Endodermal cell (in vitro differentiated cells): ENCODE measurements around the gene HKDC1. TPM values are rescaled to one million over a fixed set of nuclear protein-coding genes. Genes with fewer than 3 reads are reported as not detected.

Experiments used
- DNase-seq: peaks from one replicate; pipeline ENCODE4 v3.0.0-alpha.2; 2017
- H3K27ac ChIP-seq: 2 replicates; pipeline ENCODE4 v1.5.1; 2013; ENCODE audit warnings: mild to moderate bottlenecking, low read depth, low read length, moderate library complexity
- H3K27me3 ChIP-seq: 2 replicates; pipeline ENCODE4 v1.6.1; 2013; ENCODE audit warnings: mild to moderate bottlenecking, low read length, moderate library complexity; ENCODE audit not compliant: insufficient read depth, control insufficient read depth, poor library complexity, severe bottlenecking
- H3K36me3 ChIP-seq: 2 replicates; pipeline ENCODE4 v1.7.0; 2013; ENCODE audit warnings: mild to moderate bottlenecking, low read length, moderate library complexity; ENCODE audit not compliant: control insufficient read depth, insufficient read depth
- H3K4me1 ChIP-seq: one replicate; pipeline ENCODE4 v1.7.0; 2013; ENCODE audit warnings: low read length; ENCODE audit not compliant: control insufficient read depth, insufficient read depth
- H3K4me3 ChIP-seq: 2 replicates; pipeline ENCODE4 v1.5.1; 2013; ENCODE audit warnings: mild to moderate bottlenecking, low read length, moderate library complexity
- H3K9ac ChIP-seq: 2 replicates; pipeline ENCODE4 v1.6.1; 2013; ENCODE audit warnings: mild to moderate bottlenecking, low read length, moderate library complexity; ENCODE audit not compliant: poor library complexity, severe bottlenecking; ENCODE audit errors: extremely low read depth
- H3K9me3 ChIP-seq: 2 replicates; pipeline ENCODE4 v1.6.1; 2013; ENCODE audit warnings: mild to moderate bottlenecking, low read length, moderate library complexity; ENCODE audit not compliant: control insufficient read depth
- H3K27ac Mint-ChIP-seq: 2 replicates; pipeline ENCODE4 v1.8.0; 2020; ENCODE audit warnings: mixed read lengths
- H3K27me3 Mint-ChIP-seq: 2 replicates; pipeline ENCODE4 v1.8.0; 2021; ENCODE audit warnings: mild to moderate bottlenecking, mixed read lengths; ENCODE audit not compliant: insufficient read depth
- H3K36me3 Mint-ChIP-seq: 2 replicates; pipeline ENCODE4 v1.8.0; 2020; ENCODE audit warnings: low read depth, mixed read lengths
- H3K4me1 Mint-ChIP-seq: 2 replicates; pipeline ENCODE4 v1.8.0; 2020; ENCODE audit warnings: mixed read lengths
- H3K4me3 Mint-ChIP-seq: 2 replicates; pipeline ENCODE4 v1.8.0; 2020; ENCODE audit warnings: mild to moderate bottlenecking, moderate library complexity, mixed read lengths
- H3K9me3 Mint-ChIP-seq: 2 replicates; pipeline ENCODE4 v1.8.0; 2020; ENCODE audit warnings: mild to moderate bottlenecking, mixed read lengths
- CTCF ChIP-seq: fragments of 200-600 bp; sonication (generic); conservative IDR thresholded peaks from 2 replicates; pipeline ENCODE4 v1.5.0; 2021; ENCODE audit warnings: antibody characterized with exemption, mild to moderate bottlenecking
- WGBS, 2 experiments: methylation state at CpG; one replicate each; pipeline versions ENCODE4 v1.1.5 to v1.1.7; 2013; ENCODE audit warnings: missing lambda C conversion rate in 2 of 2, mixed read lengths in 1 of 2; ENCODE audit not compliant: insufficient coverage in 1 of 2, insufficient read length in 1 of 2; 5-methylcytosine and 5-hydroxymethylcytosine counted together
- total RNA-seq, 2 donors: library from RNA; stranded (reverse); fragmentation: NEBNext Ultra II Directional in 1 of 2; extraction: Animal tissue kit (Norgen Biotek cat#: 25700) in 1 of 2; gene quantifications; 2 replicates in 1 of 2; 3 replicates in 1 of 2; pipeline ENCODE4 v1.2.1, GENCODE V29; 2021

The HKDC1 gene
- total RNA-seq, 2 donors from 2014 or later, result 0.22 TPM; not detected in 1

DNA sequence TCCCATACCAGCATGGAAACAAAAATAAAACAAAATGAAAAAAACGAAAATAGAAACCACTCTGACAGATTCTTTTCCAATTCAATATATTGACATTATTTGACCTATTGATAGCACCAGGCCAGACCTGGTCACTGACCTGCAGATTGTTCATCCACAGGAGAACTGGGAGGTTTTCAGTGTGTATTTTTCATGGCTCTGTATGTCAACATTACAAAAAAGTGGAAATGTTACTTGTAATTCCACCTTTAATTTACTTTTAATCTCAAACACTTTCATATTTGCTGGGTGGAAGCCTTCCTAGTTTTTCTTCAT, 2.9 kb downstream of the HKDC1 start:
- no peak for TF ChIP-seq CTCF
- Mint-ChIP-seq H3K4me3 (no peak overlapping the region), H3K36me3 (no peaks in the 10 kb centered on the region), H3K27me3 (no peaks in the 10 kb centered on the region), H3K27ac (peak overlapping the region; percentile 79), H3K4me1 (peaks cover 7% of the 10 kb centered on the region), H3K9me3 (no peaks in the 10 kb centered on the region)
- no peak overlapping the region for H3K4me3 ChIP-seq
- no peaks in the 10 kb centered on the region for H3K36me3 ChIP-seq
- no peaks in the 10 kb centered on the region for H3K4me1 ChIP-seq
- H3K27ac ChIP-seq, result no peak overlapping the region
- no peak overlapping the region for H3K9ac ChIP-seq
- H3K9me3 ChIP-seq, result no peaks in the 10 kb centered on the region
- no peak for DNase-seq
- WGBS, 2 experiments, result 69 to 80% methylated on average over 1 of the region's 1 CpG
- H3K27me3 ChIP-seq, result no peaks in the 10 kb centered on the region

GRCh38 chr10:69224862-69225657, 4.9 kb downstream of the HKDC1 start:
- H3K4me3 Mint-ChIP-seq, result no peak overlapping the region
- H3K27ac Mint-ChIP-seq, result peak overlapping the region; percentile 35
- no peaks in the 10 kb centered on the region for H3K36me3 Mint-ChIP-seq
- Histone ChIP-seq H3K4me1 (no peaks in the 10 kb centered on the region), H3K9me3 (no peaks in the 10 kb centered on the region), H3K4me3 (no peak overlapping the region), H3K36me3 (no peaks in the 10 kb centered on the region), H3K27me3 (no peaks in the 10 kb centered on the region), H3K9ac (no peak overlapping the region), H3K27ac (no peak overlapping the region)
- TF ChIP-seq CTCF, result no peak
- H3K4me1 Mint-ChIP-seq, result peaks cover 7% of the 10 kb centered on the region
- DNase-seq, result no peak
- H3K27me3 Mint-ChIP-seq, result peaks cover 3% of the 10 kb centered on the region
- WGBS, 2 experiments, result 92 to 93% methylated on average over 7 to 10 of the region's 10 CpGs
- H3K9me3 Mint-ChIP-seq, result no peaks in the 10 kb centered on the region

DNA sequence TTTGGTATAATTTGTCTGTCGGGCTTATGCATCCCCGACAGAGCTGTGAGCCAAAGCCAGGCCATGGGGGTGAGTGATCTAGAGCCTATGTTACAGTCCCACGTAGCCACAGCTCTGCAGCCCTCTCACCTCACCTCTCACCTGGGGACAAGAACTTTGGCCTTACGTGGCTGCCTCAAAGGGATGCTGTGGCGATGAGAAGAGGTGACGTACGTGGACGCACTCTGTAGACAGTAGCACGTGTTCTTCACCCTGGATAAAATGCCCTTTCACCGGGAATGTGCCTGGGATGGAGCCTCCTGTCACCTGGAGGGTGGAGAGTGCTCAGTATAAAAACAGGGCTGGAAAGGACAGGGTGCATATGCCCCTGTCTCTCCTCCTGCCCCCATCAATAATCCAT, 5.5 kb downstream of the HKDC1 start:
- no peaks in the 10 kb centered on the region for H3K4me1 ChIP-seq
- peaks cover 7% of the 10 kb centered on the region for H3K4me1 Mint-ChIP-seq
- 75 to 76% methylated on average over 8 to 10 of the region's 10 CpGs for WGBS, 2 experiments

More for the DNA sequence above, 5.5 kb downstream of the HKDC1 start:
- Mint-ChIP-seq H3K4me3 (no peak overlapping the region), H3K36me3 (no peaks in the 10 kb centered on the region), H3K27me3 (peaks cover 3% of the 10 kb centered on the region), H3K27ac (peak overlapping the region; percentile 35), H3K9me3 (no peaks in the 10 kb centered on the region)
- Histone ChIP-seq H3K4me3 (no peak overlapping the region), H3K9me3 (no peaks in the 10 kb centered on the region), H3K36me3 (no peaks in the 10 kb centered on the region), H3K9ac (no peak overlapping the region), H3K27me3 (no peaks in the 10 kb centered on the region), H3K27ac (no peak overlapping the region)
- no peak for TF ChIP-seq CTCF
- no peak for DNase-seq
